ENCODE measurements around the gene HOXB2.

HOXB2 gene

GRCh38 chr17:48583708-48584222, 38.9 kb upstream of the HOXB2 start:
- TF ChIP-seq IKZF3 (tag by site-specific recombination; IDR thresholded peaks at IDR 0.05) = peak; percentile 52; the same call in 1 of the 2 replicates
- peak; percentile 46 for TF ChIP-seq FEZF1 (tag by site-specific recombination; IDR thresholded peaks at IDR 0.05)
- TF ChIP-seq ZNF629 (tag by site-specific recombination; IDR thresholded peaks at IDR 0.05) = no peak
- 0 out of 2 replicates have a peak, but pooled peaks have one; percentile 62 for TF ChIP-seq ZNF600 (tag by site-specific recombination; IDR thresholded peaks at IDR 0.05)
- 0 out of 2 replicates have a peak, but pooled peaks have one; percentile 38 for TF ChIP-seq PRDM4 (tag by site-specific recombination; IDR thresholded peaks at IDR 0.05)
- TF ChIP-seq SP7 (tag by site-specific recombination; IDR thresholded peaks at IDR 0.05) = peak; percentile 59; the same call in 1 of the 2 replicates

GRCh38 chr17:48582750-48583069, 37.8 kb upstream of the HOXB2 start:
- H3K27ac ChIP-seq (ENCODE audit: extremely low read depth, low read depth, low read length) = peak overlapping the region; percentile 92
- TF ChIP-seq IKZF3 (tag by site-specific recombination; IDR thresholded peaks at IDR 0.05) = peak; percentile 69; the same call in 1 of the 2 replicates
- TF ChIP-seq ZBTB11 (tag by site-specific recombination; conservative IDR thresholded peaks at IDR 0.05; ENCODE audit: low read depth) = no peak
- TF ChIP-seq ZNF830 (tag by site-specific recombination; IDR thresholded peaks at IDR 0.05; ENCODE audit: low read depth) = no peak
- no peak for TF ChIP-seq ZNF707 (tag by site-specific recombination; IDR thresholded peaks at IDR 0.05)
- 0 out of 2 replicates have a peak, but pooled peaks have one; percentile 6 for TF ChIP-seq ZNF292 (tag by site-specific recombination; IDR thresholded peaks at IDR 0.05; ENCODE audit: borderline replicate concordance, low read depth)
- POLR2A ChIA-PET = interaction anchor here (0.9 to 1.2 kb wide), 2 partner anchors 13 to 23 kb away, joined by 3 read pairs; no protein-coding TSS in a partner anchor
- H3K4me3 ChIP-seq (ENCODE audit: low read depth, low read length) = peak overlapping the region; percentile 67
- H3K36me3 ChIP-seq (ENCODE audit: control insufficient read depth in 2 of 2, insufficient read depth in 1 of 2, low read length in 2 of 2) = peaks cover 0 to 18% of the 10 kb centered on the region in 2 experiments; a peak in 1 of 3 replicates
- CTCF ChIA-PET = interaction anchor here (0.6 to 2.4 kb wide), 27 partner anchors 11 to 368 kb away, joined by 3 to 15 read pairs (median 5); partner anchors contain the start of genes HOXB5 and HOXB9
- no peaks in the 10 kb centered on the region for H3K9me3 ChIP-seq (ENCODE audit: control insufficient read depth, insufficient read depth, low read depth, low read length)
- peaks cover 57% of the 10 kb centered on the region for H3K4me1 ChIP-seq (ENCODE audit: control insufficient read depth, insufficient read depth, low read length)

More at GRCh38 chr17:48583708-48584222, 38.9 kb upstream of the HOXB2 start:
- Histone ChIP-seq H3K9me3 (ENCODE audit: control insufficient read depth, insufficient read depth, low read depth, low read length) (no peaks in the 10 kb centered on the region), H3K4me1 (ENCODE audit: control insufficient read depth, insufficient read depth, low read length) (peaks cover 62% of the 10 kb centered on the region), H3K4me3 (ENCODE audit: low read depth, low read length) (no peak overlapping the region), H3K27ac (ENCODE audit: extremely low read depth, low read depth, low read length) (peak overlapping the region; percentile 92), H3K36me3 (ENCODE audit: control insufficient read depth in 2 of 2, insufficient read depth in 1 of 2, low read length in 2 of 2) (peaks cover 0 to 21% of the 10 kb centered on the region in 2 experiments; a peak in 1 of 3 replicates)
- ChIA-PET CTCF (interaction anchor here (0.6 to 2.4 kb wide), 23 partner anchors 10 to 369 kb away, joined by 3 to 15 read pairs (median 5); partner anchors contain the start of genes HOXB5 and HOXB9), POLR2A (interaction anchor here (1.1 to 1.2 kb wide), 2 partner anchors 26 to 42 kb away, joined by 3 to 5 read pairs; no protein-coding TSS in a partner anchor)

- ChIA-PET CTCF (interaction anchor here (0.6 to 1.5 kb wide), 5 partner anchors 79 to 364 kb away, joined by 3 read pairs; no protein-coding TSS in a partner anchor), POLR2A (interaction anchor here (0.7 to 1.3 kb wide), 5 partner anchors 13 to 556 kb away, joined by 3 to 9 read pairs (median 4); no protein-coding TSS in a partner anchor)
- H3K36me3 ChIP-seq (ENCODE audit: control insufficient read depth in 2 of 2, insufficient read depth in 1 of 2, low read length in 2 of 2) = peaks cover 0 to 18% of the 10 kb centered on the region in 2 experiments; a peak in 1 of 3 replicates
- H3K4me3 ChIP-seq (ENCODE audit: low read depth, low read length) = no peak overlapping the region
- TF ChIP-seq PRDM6 (tag by site-specific recombination; IDR thresholded peaks at IDR 0.05) (peak; percentile 72), ZNF146 (tag by site-specific recombination; IDR thresholded peaks at IDR 0.05) (no peak), ZSCAN16 (tag by site-specific recombination; IDR thresholded peaks at IDR 0.05) (no peak), YY1 (tag by site-specific recombination; IDR thresholded peaks at IDR 0.05) (0 out of 2 replicates have a peak, but pooled peaks have one; percentile 11), WT1 (tag by site-specific recombination; IDR thresholded peaks at IDR 0.05) (no peak), ZNF362 (tag by site-specific recombination; IDR thresholded peaks at IDR 0.05) (peak; percentile 87), ZXDB (tag by site-specific recombination; IDR thresholded peaks at IDR 0.05) (no peak; the same call in 1 of the 2 replicates)
- H3K9me3 ChIP-seq (ENCODE audit: control insufficient read depth, insufficient read depth, low read depth, low read length) = no peaks in the 10 kb centered on the region
- H3K27ac ChIP-seq (ENCODE audit: extremely low read depth, low read depth, low read length) = peak overlapping the region; percentile 92; the same call in 1 of the 2 replicates
- peaks cover 65% of the 10 kb centered on the region for H3K4me1 ChIP-seq (ENCODE audit: control insufficient read depth, insufficient read depth, low read length)
Measured at GRCh38 chr17:48579760-48580554, 35.0 kb upstream of the HOXB2 start.
